Endothelial cell (in vitro differentiated cells): ENCODE measurements around the gene ASXL2. TPM values are rescaled to one million over a fixed set of nuclear protein-coding genes. Genes with fewer than 3 reads are reported as not detected.

Experiments
- DNase-seq: peaks from one replicate; pipeline ENCODE4 v3.0.0; 2021; ENCODE audit warnings: low spot score
- H3K27ac Mint-ChIP-seq: one replicate; pipeline ENCODE4 v1.8.0; 2021; ENCODE audit warnings: mixed read lengths, inconsistent platforms; ENCODE audit not compliant: unreplicated experiment
- H3K27me3 Mint-ChIP-seq: one replicate; pipeline ENCODE4 v1.8.0; 2021; ENCODE audit warnings: mild to moderate bottlenecking, moderate library complexity, mixed read lengths, inconsistent platforms; ENCODE audit not compliant: unreplicated experiment
- H3K36me3 Mint-ChIP-seq: one replicate; pipeline ENCODE4 v1.8.0; 2021; ENCODE audit warnings: mild to moderate bottlenecking, low read depth, mixed read lengths, inconsistent platforms; ENCODE audit not compliant: unreplicated experiment
- H3K4me1 Mint-ChIP-seq: one replicate; pipeline ENCODE4 v1.8.0; 2021; ENCODE audit warnings: mild to moderate bottlenecking, mixed read lengths, inconsistent platforms; ENCODE audit not compliant: unreplicated experiment
- H3K4me3 Mint-ChIP-seq: one replicate; pipeline ENCODE4 v1.8.0; 2021; ENCODE audit warnings: mild to moderate bottlenecking, mixed read lengths, inconsistent platforms; ENCODE audit not compliant: unreplicated experiment
- H3K9me3 Mint-ChIP-seq: one replicate; pipeline ENCODE4 v1.8.0; 2021; ENCODE audit warnings: mixed read lengths, inconsistent platforms; ENCODE audit not compliant: unreplicated experiment
- total RNA-seq: library from RNA; stranded (reverse); fragmentation: NEBNext Ultra II Directional; extraction: Animal tissue kit (Norgen Biotek cat#: 25700); gene quantifications from one replicate; pipeline ENCODE4 v1.2.1, GENCODE V29; 2021; ENCODE audit not compliant: unreplicated experiment
- TF ChIP-seq, protein P1 (sequence below): fragments of 200-600 bp; sonication (generic); IDR thresholded peaks from one replicate; pipeline ENCODE4 v1.5.0; 2021; ENCODE audit warnings: antibody characterized with exemption; ENCODE audit not compliant: unreplicated experiment

Gene ASXL2
- total RNA-seq, 1 donor from 2014 or later, result 33.4 TPM

DNA sequence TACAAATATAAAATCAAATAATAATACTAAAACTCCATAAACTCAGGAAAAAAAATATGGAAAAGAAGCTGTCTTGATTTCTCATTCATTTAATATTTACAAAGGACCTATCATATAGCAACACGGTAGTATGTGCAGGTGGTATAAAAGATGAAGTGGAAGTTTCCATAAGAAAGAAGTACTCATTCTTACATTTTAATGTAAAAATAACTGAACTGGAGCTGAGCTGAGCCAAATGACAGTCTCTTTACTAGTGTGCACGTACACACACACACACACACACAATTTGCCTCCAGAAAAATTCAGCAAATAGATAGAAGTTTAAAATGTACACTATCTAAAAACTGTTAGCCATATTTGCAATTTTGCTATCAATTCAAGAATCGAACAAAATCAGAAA is 54.1 kb downstream of the ASXL2 start:
- no peak overlapping the region for H3K27ac Mint-ChIP-seq
- H3K36me3 Mint-ChIP-seq, result no peaks in the 10 kb centered on the region
- no peaks in the 10 kb centered on the region for H3K27me3 Mint-ChIP-seq
- DNase-seq, result no peak
- TF ChIP-seq, protein P1, sequence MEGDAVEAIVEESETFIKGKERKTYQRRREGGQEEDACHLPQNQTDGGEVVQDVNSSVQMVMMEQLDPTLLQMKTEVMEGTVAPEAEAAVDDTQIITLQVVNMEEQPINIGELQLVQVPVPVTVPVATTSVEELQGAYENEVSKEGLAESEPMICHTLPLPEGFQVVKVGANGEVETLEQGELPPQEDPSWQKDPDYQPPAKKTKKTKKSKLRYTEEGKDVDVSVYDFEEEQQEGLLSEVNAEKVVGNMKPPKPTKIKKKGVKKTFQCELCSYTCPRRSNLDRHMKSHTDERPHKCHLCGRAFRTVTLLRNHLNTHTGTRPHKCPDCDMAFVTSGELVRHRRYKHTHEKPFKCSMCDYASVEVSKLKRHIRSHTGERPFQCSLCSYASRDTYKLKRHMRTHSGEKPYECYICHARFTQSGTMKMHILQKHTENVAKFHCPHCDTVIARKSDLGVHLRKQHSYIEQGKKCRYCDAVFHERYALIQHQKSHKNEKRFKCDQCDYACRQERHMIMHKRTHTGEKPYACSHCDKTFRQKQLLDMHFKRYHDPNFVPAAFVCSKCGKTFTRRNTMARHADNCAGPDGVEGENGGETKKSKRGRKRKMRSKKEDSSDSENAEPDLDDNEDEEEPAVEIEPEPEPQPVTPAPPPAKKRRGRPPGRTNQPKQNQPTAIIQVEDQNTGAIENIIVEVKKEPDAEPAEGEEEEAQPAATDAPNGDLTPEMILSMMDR, result no peak
- peaks cover 7% of the 10 kb centered on the region for H3K4me1 Mint-ChIP-seq
- no peaks in the 10 kb centered on the region for H3K9me3 Mint-ChIP-seq
- no peak overlapping the region for H3K4me3 Mint-ChIP-seq

DNA sequence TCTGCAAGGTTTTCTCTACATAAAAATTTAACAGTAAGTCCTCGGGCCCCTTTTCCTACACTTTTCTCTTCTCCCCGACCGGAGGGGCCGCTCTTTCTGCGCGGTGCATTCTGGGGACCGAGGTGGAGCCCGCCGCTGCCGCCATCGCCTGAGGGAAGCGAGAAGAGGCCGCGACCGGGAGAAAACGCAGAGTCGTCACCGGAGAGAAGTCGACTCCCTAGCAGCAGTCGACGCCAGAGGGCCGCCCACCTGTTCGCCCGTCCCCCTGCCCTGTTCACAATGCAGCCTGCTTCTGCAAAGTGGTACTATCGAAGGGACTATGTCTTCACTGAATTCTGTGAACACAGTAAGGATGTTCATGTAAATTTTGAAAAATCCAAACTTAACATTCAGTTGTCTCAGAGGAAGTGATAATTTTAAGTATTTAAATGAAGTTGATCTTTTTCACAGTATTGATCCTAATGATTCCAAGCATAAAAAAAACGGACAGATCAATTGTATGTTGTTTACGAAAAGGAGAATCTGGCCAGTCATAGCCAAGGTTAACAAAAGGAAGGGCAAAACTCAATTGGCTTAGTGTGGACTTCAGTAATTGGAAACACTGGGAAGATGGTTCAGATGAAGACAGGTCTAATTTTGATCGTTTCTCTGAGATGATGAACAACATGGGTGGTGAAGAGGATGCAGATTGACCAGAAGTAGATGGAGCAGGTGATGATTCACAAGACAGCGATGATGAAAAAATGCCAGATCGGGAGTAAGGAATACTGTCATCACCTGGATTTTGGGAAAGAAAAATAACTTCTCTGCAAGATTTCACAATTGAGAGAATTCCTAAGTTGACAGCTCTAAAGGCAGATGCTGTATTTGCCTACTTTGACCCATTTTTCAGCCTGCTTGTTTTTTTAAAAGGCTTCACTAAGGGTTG is 55.8 kb downstream of the ASXL2 start:
- Mint-ChIP-seq H3K36me3 (no peaks in the 10 kb centered on the region), H3K27ac (no peak overlapping the region), H3K9me3 (no peaks in the 10 kb centered on the region), H3K4me3 (no peak overlapping the region), H3K27me3 (no peaks in the 10 kb centered on the region), H3K4me1 (peaks cover 7% of the 10 kb centered on the region)
- TF ChIP-seq, protein P1, result no peak
- peak; percentile 72 for DNase-seq

DNA sequence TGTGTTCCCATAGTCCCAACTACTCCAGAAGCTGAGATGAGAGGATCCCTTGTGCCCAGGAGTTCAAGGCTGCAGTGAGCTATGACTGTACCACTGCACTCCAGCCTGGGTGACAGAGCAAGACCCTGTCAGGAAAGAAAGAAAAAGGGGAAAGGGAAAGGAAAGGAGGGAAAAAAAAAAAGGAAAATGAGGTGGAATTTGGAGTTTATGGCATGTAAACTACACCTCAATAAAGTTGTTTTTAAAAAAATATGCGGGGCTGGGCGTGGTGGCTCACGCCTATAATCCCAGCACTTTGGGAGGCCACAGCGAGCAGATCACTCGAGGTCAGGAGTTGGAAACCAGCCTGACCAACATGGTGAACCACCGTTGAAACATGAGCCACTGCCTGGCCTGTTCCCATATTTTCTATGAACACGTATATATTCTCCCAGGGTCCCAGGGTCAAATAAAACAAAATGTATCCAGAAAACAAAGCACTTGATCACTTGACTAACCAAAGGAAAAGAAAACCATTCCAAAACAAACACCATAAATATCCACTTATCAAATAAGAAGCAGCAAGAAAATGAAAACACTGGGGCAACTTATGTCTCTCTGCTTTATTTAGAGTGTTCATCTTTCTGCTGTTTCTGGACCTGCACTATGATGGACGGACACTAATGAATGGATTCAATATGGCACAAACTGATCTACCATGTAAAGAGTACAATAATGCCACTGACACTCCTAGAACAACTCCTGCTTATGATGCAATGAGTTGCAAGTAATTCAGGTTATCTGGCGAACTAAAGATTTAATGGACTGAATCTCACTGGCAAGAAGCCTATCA is 56.8 kb downstream of the ASXL2 start:
- Mint-ChIP-seq H3K4me1 (peaks cover 7% of the 10 kb centered on the region), H3K4me3 (no peak overlapping the region), H3K27me3 (no peaks in the 10 kb centered on the region), H3K27ac (no peak overlapping the region), H3K36me3 (no peaks in the 10 kb centered on the region), H3K9me3 (no peaks in the 10 kb centered on the region)
- DNase-seq, result no peak
- TF ChIP-seq, protein P1, result no peak

DNA sequence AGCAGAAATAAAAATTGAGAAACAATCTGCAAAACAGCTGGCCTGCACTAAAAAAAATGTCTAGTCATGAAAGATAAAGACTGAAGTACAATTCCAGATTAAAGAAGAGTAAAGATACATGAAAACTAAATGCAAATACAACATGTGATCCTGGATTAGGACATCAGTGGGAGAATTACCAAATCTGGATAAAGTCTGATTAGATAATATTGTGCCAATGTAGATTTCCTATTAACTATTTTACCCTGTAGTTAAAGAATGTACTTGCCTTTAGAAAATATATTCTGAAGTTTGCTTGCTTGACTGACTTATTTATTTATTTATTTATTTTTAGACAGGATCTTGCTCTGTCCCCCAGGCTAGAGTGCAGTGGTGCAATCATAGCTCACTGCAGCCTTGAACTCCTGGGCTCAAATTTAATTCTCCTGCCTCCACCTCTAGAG is 58.7 kb downstream of the ASXL2 start:
- no peaks in the 10 kb centered on the region for H3K9me3 Mint-ChIP-seq
- no peaks in the 10 kb centered on the region for H3K27me3 Mint-ChIP-seq
- no peak overlapping the region for H3K4me3 Mint-ChIP-seq
- DNase-seq, result no peak
- peaks cover 7% of the 10 kb centered on the region for H3K4me1 Mint-ChIP-seq
- TF ChIP-seq, protein P1, result no peak
- H3K36me3 Mint-ChIP-seq, result no peaks in the 10 kb centered on the region
- no peak overlapping the region for H3K27ac Mint-ChIP-seq
